IPS-18a (cell line): Measurements from ENCODE around the gene OTOS.

ENCODE experiments used
- H3K27ac ChIP-seq: one replicate; pipeline ENCODE4 v1.5.1; 2013; ENCODE audit warnings: low read length
- H3K27me3 ChIP-seq: one replicate; pipeline ENCODE4 v1.6.1; 2013; ENCODE audit warnings: mild to moderate bottlenecking, low read length; ENCODE audit not compliant: control insufficient read depth, insufficient read depth
- H3K36me3 ChIP-seq: one replicate; pipeline ENCODE4 v1.6.1; 2013; ENCODE audit warnings: low read depth, low read length; ENCODE audit not compliant: control insufficient read depth
- H3K4me1 ChIP-seq: one replicate; pipeline ENCODE4 v1.6.1; 2013; ENCODE audit warnings: low read depth, low read length; ENCODE audit not compliant: control insufficient read depth
- H3K4me3 ChIP-seq: one replicate; pipeline ENCODE4 v1.5.1; 2013; ENCODE audit warnings: low read length
- H3K9ac ChIP-seq: one replicate; pipeline ENCODE4 v1.6.1; 2013; ENCODE audit warnings: mild to moderate bottlenecking, low read length, moderate library complexity
- H3K9me3 ChIP-seq: one replicate; pipeline ENCODE4 v1.6.1; 2013; ENCODE audit warnings: low read depth, low read length; ENCODE audit not compliant: control insufficient read depth

The OTOS gene

DNA sequence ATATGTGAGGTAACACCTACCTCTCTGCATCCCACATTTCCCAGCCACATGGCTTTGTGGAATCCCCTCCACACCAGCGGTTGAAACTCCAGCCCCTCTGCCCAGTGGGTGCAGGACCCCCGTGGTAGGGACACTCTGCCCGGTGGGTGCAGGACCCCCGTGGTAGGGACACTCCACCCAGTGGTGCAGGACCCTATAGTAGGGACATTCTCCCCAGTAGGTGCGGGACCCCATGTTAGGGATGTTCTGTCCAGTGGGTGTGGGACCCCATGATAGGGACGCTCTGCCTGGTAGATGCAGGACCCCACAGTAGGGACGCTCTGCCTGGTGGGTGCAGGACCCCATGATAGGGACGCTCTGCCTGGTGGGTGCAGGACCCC, 15.8 kb downstream of the OTOS start:
- no peak overlapping the region for H3K27ac ChIP-seq
- no peak overlapping the region for H3K9ac ChIP-seq
- H3K36me3 ChIP-seq: peaks cover 19% of the 10 kb centered on the region
- H3K4me1 ChIP-seq: no peaks in the 10 kb centered on the region
- no peaks in the 10 kb centered on the region for H3K9me3 ChIP-seq
- no peak overlapping the region for H3K4me3 ChIP-seq
- H3K27me3 ChIP-seq: no peaks in the 10 kb centered on the region

DNA sequence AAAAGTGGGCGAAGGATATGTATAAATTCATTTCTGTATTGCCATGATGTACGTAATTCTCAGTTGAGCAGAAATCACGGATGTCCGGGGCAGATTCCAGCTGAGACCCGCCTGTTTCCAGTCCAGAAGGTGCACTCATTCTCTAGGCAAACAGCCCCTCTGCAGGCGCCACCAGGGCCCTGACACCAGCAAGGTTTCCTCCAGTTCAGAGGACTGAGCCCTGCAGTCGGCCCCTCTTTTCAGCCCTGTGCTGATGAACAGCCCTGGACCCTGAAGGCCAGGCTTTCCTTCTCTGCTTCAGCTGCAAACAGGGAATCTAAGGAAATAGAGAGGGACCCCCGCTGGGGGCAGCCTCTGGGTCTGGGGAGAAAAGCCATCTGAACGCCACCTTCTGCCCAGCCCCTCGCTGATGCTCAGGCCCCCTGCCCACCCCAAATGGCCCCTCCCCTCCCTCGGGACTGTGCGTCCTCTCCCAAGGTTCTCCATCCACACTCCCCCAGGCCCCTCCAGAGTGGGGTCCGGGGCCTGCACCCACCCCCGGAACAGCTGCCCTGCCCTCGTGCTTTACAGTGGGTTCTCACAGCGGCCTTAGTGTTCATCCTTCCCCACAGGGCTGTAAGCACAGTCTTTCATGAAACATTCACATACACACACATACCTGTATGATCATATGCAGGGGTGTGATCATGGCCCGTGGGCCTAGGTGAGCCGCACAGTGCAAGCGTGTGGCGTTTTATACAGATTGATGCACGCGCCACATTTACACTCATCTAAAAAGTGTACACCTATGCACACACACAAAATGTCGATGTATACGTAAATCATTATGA, 16.4 kb downstream of the OTOS start:
- Histone ChIP-seq H3K9ac (no peak overlapping the region), H3K4me3 (no peak overlapping the region), H3K4me1 (no peaks in the 10 kb centered on the region), H3K9me3 (no peaks in the 10 kb centered on the region), H3K36me3 (peaks cover 15% of the 10 kb centered on the region), H3K27ac (no peak overlapping the region), H3K27me3 (no peaks in the 10 kb centered on the region)

DNA sequence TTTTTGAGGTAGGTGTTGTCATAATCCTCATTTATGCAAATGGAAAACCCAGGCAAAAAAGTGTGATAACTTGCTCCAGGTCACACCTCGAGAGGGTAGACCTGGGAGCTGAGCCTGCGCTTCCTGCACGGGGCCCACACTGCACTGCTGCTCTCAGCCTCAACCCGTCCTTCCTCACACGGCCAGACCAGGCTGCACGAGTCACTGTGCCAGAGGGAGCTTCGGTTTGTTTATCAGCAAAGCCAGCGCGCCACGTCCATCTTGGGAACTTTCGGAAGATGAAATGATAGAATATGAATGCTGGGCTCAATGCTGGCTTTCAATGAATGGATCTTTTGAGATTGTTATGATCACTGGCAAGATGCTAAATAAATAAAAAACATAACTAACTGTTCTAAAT, 18.8 kb downstream of the OTOS start:
- Histone ChIP-seq H3K36me3 (peaks cover 3% of the 10 kb centered on the region), H3K27ac (no peak overlapping the region), H3K4me3 (no peak overlapping the region), H3K9ac (no peak overlapping the region), H3K27me3 (no peaks in the 10 kb centered on the region), H3K9me3 (no peaks in the 10 kb centered on the region), H3K4me1 (no peaks in the 10 kb centered on the region)

DNA sequence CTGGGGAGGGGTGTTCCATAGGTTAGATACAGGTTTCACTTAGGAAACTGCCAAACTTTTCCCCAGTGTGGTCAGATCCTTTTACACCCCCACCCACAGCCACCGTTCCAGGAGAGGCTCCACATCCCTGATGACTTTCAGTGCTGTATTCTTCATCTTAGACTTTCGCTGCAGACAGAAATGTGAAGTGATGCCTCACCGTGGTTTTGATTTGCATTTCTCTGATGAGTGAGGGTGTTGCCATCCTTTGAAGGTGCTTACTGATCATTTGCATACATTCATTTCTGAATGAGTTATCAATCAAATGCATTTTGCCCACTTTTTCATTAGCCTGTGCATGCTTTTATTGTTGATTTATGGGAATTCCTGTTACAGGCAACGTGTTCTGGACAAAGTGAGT, 19.3 kb downstream of the OTOS start:
- Histone ChIP-seq H3K27me3 (no peaks in the 10 kb centered on the region), H3K9me3 (no peaks in the 10 kb centered on the region), H3K4me3 (no peak overlapping the region), H3K9ac (no peak overlapping the region), H3K4me1 (no peaks in the 10 kb centered on the region), H3K27ac (no peak overlapping the region), H3K36me3 (peaks cover 2% of the 10 kb centered on the region)

DNA sequence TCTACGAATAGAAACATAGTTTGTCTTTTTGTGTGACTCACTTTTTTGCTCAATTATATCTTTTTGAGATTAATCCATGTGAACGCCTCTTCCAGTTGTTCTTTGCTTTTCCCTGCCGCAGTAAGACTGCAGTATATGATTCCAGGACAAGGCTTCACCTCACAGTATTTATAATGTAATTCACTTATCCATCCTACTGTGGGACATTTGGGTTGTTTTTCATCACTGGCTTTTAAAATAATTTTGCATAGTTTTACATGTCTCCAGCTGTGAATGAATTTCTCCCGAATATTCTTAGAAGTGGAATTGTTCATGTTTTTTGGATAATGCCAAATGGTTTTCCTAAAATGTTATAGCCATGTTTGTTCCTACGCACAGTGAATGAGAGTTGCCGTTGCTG, 26.2 kb downstream of the OTOS start:
- H3K27ac ChIP-seq: no peak overlapping the region
- no peaks in the 10 kb centered on the region for H3K9me3 ChIP-seq
- no peak overlapping the region for H3K4me3 ChIP-seq
- peaks cover 12% of the 10 kb centered on the region for H3K4me1 ChIP-seq
- H3K9ac ChIP-seq: no peak overlapping the region
- no peaks in the 10 kb centered on the region for H3K36me3 ChIP-seq
- H3K27me3 ChIP-seq: no peaks in the 10 kb centered on the region

DNA sequence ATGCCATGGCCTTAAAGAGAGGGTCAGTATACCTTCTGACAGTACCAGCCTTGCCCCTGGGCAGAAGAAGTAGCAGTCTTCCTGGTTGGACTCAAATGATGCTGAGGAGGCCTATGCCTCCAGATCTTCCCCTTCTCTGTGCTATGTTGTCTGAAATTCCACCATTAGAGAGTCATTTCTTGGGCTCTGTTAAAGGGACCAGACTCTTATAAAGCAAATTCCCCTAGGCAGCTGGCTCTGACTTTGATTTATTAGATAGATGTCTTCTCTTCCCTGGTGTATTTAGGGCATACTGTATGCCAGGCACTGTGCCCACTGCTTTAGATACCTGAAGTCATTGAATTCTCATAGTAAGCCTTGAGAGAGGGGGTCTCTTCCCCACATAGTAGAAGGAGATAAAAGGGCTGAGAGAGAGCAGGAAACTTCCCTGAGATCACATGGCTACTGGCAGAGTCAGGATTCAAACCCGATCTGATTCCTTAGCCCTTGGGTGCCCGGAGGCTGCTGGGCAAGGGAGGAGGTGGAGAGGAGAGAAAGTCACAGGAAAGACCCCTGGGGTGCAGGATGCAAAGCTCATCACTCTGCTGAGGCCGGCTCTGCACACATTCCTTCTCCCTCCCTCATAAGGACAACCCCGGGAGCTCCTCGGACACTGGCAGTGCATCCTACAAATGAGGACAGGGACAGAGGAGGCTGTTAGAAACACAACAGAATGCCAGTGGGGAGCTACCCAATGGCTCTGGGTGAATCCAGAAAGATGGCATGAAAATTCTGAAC, 27.4 kb downstream of the OTOS start:
- Histone ChIP-seq H3K36me3 (no peaks in the 10 kb centered on the region), H3K4me1 (peaks cover 12% of the 10 kb centered on the region), H3K4me3 (no peak overlapping the region), H3K27me3 (no peaks in the 10 kb centered on the region), H3K9me3 (no peaks in the 10 kb centered on the region), H3K27ac (no peak overlapping the region), H3K9ac (no peak overlapping the region)

DNA sequence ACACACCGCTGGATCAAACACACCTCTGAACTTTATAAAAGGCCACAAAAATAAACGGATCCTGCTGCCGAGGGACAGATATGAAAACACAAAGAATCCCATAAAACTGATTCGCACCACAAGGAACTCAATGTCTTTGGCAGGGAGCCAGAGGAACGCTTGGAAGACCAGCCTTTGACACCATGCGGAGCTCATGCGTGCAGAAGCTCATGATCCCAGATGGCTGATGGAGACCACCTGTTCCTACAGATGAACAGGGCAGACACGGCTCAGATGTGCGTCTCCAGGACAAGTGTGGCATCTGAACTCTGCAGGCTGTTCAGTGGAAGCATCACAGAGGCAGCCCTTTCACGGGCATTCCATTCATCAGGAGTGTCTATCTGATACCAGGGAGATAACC, 29.2 kb downstream of the OTOS start:
- Histone ChIP-seq H3K27ac (no peak overlapping the region), H3K36me3 (no peaks in the 10 kb centered on the region), H3K9ac (no peak overlapping the region), H3K27me3 (no peaks in the 10 kb centered on the region), H3K4me1 (peaks cover 12% of the 10 kb centered on the region), H3K9me3 (no peaks in the 10 kb centered on the region), H3K4me3 (no peak overlapping the region)

DNA sequence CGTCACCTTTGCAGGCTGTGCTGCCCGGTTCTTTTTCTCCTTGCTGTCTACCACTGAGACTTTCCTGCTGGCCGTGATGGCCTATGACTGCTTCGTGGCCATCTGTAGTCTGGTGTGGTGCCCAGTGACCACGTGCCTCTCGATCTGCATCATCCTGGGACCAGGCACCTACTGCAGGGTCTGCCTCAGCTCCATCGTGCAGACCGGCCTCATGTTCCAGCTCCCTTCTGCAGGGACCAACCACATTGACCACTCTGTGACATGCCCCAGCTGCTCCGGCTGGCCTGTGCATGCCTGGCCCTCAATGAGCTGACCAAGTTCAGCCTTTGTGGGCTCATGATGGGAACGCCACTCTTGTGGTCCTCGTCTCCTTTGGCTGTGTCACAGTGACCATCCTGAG, 31.1 kb downstream of the OTOS start:
- Histone ChIP-seq H3K4me1 (peaks cover 12% of the 10 kb centered on the region), H3K9ac (no peak overlapping the region), H3K27me3 (no peaks in the 10 kb centered on the region), H3K27ac (no peak overlapping the region), H3K9me3 (no peaks in the 10 kb centered on the region), H3K4me3 (no peak overlapping the region), H3K36me3 (no peaks in the 10 kb centered on the region)

DNA sequence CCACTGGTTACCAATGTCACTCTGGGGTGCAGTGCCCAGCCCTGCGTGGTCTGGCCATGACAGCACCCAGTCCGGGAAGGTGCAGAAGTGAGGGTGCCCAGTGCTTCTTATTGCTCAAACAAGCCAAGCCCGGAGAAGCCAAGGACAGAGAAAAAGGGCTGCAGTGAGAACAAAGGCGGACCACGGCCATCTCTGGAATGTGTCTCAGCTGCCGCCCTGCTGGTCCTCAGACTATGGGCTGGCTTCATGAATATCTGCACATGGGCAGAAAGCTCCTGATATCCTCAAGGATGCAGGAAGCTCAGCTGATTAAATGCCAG, 33.0 kb downstream of the OTOS start:
- H3K9ac ChIP-seq: no peak overlapping the region

DNA sequence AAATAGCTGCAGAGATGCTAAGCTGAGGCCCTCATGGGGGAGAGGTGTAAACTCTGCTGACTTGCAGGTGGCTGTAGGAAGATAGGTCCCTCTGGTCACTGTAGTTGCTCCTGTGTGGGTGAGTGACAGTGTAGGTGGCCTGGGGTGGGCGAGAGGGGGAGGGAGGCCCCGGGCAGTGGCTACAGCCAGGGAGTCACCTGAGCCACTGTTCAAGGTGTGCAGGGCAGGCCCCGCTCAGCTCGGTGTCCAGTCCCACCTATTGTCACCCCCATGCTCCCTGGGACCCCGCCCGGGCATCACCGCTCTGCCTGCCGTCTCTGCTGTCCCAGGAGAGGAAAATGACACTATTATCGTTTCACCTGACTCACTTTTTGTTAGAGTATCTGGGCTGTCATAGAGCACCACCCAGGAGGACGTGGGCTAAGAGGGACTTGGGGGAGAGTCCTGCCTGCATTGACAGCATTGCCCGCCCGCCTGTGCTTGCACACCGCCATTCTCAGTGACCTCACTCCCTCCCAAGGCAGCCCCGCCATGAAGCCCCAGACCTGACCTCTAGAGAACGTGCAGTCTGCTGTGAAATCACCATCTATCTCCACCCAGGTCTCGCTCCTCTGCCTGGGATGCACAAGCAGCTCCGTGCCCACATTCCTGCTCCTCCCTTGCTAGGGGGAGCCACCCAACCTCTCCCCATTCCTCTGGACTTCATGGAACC, 33.5 kb downstream of the OTOS start:
- no peak overlapping the region for H3K9ac ChIP-seq
- no peaks in the 10 kb centered on the region for H3K4me1 ChIP-seq
- H3K9me3 ChIP-seq: no peaks in the 10 kb centered on the region
- no peaks in the 10 kb centered on the region for H3K36me3 ChIP-seq
- no peak overlapping the region for H3K27ac ChIP-seq
- H3K4me3 ChIP-seq: no peak overlapping the region
- no peaks in the 10 kb centered on the region for H3K27me3 ChIP-seq

More for the DNA sequence above, 33.0 kb downstream of the OTOS start:
- Histone ChIP-seq H3K36me3 (no peaks in the 10 kb centered on the region), H3K27ac (no peak overlapping the region), H3K4me1 (no peaks in the 10 kb centered on the region), H3K9me3 (no peaks in the 10 kb centered on the region), H3K4me3 (no peak overlapping the region), H3K27me3 (no peaks in the 10 kb centered on the region)

DNA sequence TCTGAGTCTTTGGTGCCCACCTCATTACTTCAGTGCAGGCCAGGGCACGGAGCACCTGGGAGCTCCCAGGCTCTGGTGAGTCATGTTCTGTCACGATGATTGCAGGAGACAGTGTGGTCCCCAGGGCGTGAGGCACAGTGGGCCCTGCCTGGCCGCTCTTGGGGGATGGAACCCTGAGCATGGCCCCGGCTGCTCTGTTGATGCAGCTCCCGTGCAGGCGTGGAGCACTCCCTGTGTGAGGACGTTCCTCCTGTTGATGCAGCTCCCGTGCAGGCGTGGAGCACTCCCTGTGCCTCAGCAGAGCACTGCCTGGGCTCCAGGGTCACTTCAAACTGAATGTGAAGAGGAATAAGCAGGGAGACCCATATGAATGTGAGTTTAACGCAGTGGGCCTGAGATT, 34.5 kb downstream of the OTOS start:
- Histone ChIP-seq H3K4me1 (no peaks in the 10 kb centered on the region), H3K9me3 (no peaks in the 10 kb centered on the region), H3K27me3 (no peaks in the 10 kb centered on the region), H3K27ac (no peak overlapping the region), H3K36me3 (no peaks in the 10 kb centered on the region), H3K4me3 (no peak overlapping the region), H3K9ac (no peak overlapping the region)
